SH-SY5Y (cell line): ENCODE data around the gene PDE4A.

Experiments used
- GATA2 ChIP-seq: IDR thresholded peaks from 2 replicates; pipeline ENCODE4 v1.6.1; 2011; ENCODE audit warnings: mild to moderate bottlenecking, low read depth, low read length
- GATA3 ChIP-seq: IDR thresholded peaks from 2 replicates; pipeline ENCODE4 v1.6.1; 2011; ENCODE audit warnings: low read depth, mild to moderate bottlenecking, low read length, moderate library complexity

GRCh38 chr19:10513223-10513622 lies 92.9 kb downstream of the PDE4A start:
- TF ChIP-seq GATA2 (no peak), GATA3 (no peak)
